HCT116 (cell line): ENCODE data around the gene ACSS2. TPM values are rescaled to one million over a fixed set of nuclear protein-coding genes. Genes with fewer than 3 reads are reported as not detected.

ENCODE experiments used
- ATAC-seq: fragments of 200-7000 bp; cut with Tn5 transposase; 2 replicates; pipeline ENCODE4 v1.9.1; 2020; ENCODE audit warnings: mild to moderate bottlenecking, moderate library complexity
- BruUV-seq: library from RNA; stranded (reverse); fragments of 400-500 nt; replicated peaks from 2 replicates; lab custom pipeline; 2021; lab: Mats Ljungman, UMichigan
- CTCF ChIA-PET: fragments of 300-600 bp; sonication (Branson Sonifier 250); formaldehyde crosslinking; loops from one replicate; lab custom pipeline; 2021; ENCODE audit warnings: antibody characterized with exemption; lab: Charles Lee
- POLR2A ChIA-PET: fragments of 300-600, 350-600 bp; sonication (Branson Sonifier 250); formaldehyde crosslinking; loops from one replicate; lab custom pipeline; 2021; ENCODE audit warnings: antibody characterized with exemption; lab: Charles Lee
- RAD21 ChIA-PET, 2 experiments: fragments of 300-600 bp; sonication (Branson Sonifier 250); formaldehyde crosslinking; loops; one replicate each; lab custom pipeline; 2023; ENCODE audit warnings: low total read pairs in 2 of 2; ENCODE audit not compliant: uncharacterized antibody in 2 of 2, unreplicated experiment in 2 of 2, low non-redundant PET in 1 of 2; lab: Charles Lee
- DNase-seq: peaks from one replicate; pipeline ENCODE4 v3.0.0-alpha.2; 2010; ENCODE audit warnings: low read depth, low spot score
- H2AFZ ChIP-seq: fragments of 200-600 bp; shearing (Covaris generic), sonication (generic); 2 replicates; pipeline ENCODE4 v1.6.1; 2017; ENCODE audit warnings: low read depth, mixed run types, mixed read lengths, antibody characterized with exemption, low read length; ENCODE audit not compliant: poor library complexity, severe bottlenecking
- H3K27ac ChIP-seq: 2 replicates; pipeline ENCODE4 v1.5.1; 2012; ENCODE audit warnings: low read depth, low read length
- H3K27me3 ChIP-seq: fragments of 200-600 bp; sonication (generic); 2 replicates; pipeline ENCODE4 v1.6.1; 2016; ENCODE audit warnings: mixed run types, low read length, mixed read lengths; ENCODE audit not compliant: insufficient read depth
- H3K36me3 ChIP-seq, 2 experiments: fragments of 200-500 bp in 1 of 2; fragments of 200-600 bp in 1 of 2; sonication (Bioruptor generic) in 1 of 2; sonication (generic) in 1 of 2; 2 replicates each; pipeline versions ENCODE4 v1.5.1 to v1.6.1; 2014 to 2016; ENCODE audit warnings: low read length in 2 of 2, inconsistent platforms in 1 of 2, mixed read lengths in 1 of 2, mixed run types in 1 of 2; ENCODE audit not compliant: insufficient read depth in 2 of 2, control insufficient read depth in 1 of 2
- H3K4me1 ChIP-seq, 2 experiments: fragments of 200-600 bp in 1 of 2; sonication (generic) in 1 of 2; 2 replicates each; pipeline versions ENCODE4 v1.5.1 to v1.6.1; 2012 to 2017; ENCODE audit warnings: low read length in 2 of 2, inconsistent platforms in 1 of 2, mild to moderate bottlenecking in 1 of 2, mixed read lengths in 1 of 2, mixed run types in 1 of 2, moderate library complexity in 1 of 2; ENCODE audit not compliant: insufficient read depth in 2 of 2, control insufficient read depth in 1 of 2
- H3K4me2 ChIP-seq: fragments of 200-600 bp; sonication (generic); 2 replicates; pipeline ENCODE4 v1.6.1; 2017; ENCODE audit warnings: mixed run types, low read length, mixed read lengths
- H3K4me3 ChIP-seq, 2 experiments: fragments of 200-600 bp in 1 of 2; sonication (generic) in 1 of 2; replicated peaks in 1 of 2; 2 replicates each; pipeline ENCODE4 v1.5.1; 2011 to 2016; ENCODE audit warnings: low read length in 2 of 2, control low read depth in 1 of 2, low read depth in 1 of 2, mild to moderate bottlenecking in 1 of 2, mixed read lengths in 1 of 2, mixed run types in 1 of 2
- H3K79me2 ChIP-seq: fragments of 200-600 bp; sonication (generic); 2 replicates; pipeline ENCODE4 v1.6.1; 2017; ENCODE audit warnings: mild to moderate bottlenecking, mixed run types, low read length, moderate library complexity, mixed read lengths; ENCODE audit not compliant: insufficient read depth
- H3K9ac ChIP-seq: fragments of 200-600 bp; sonication (generic); 2 replicates; pipeline ENCODE4 v1.6.1; 2016; ENCODE audit warnings: low read length, mixed read lengths
- H3K9me2 ChIP-seq: fragments of 200-600 bp; sonication (generic), shearing (Covaris generic); 2 replicates; pipeline ENCODE4 v1.6.1; 2017; ENCODE audit warnings: mixed run types, mild to moderate bottlenecking, moderate library complexity; ENCODE audit not compliant: insufficient read depth
- H3K9me3 ChIP-seq, 2 experiments: fragments of 200-500 bp in 1 of 2; fragments of 200-600 bp in 1 of 2; sonication (Bioruptor generic) in 1 of 2; sonication (generic) in 1 of 2; 2 replicates each; pipeline ENCODE4 v1.6.1; 2014 to 2017; ENCODE audit warnings: low read length in 2 of 2, mixed read lengths in 2 of 2, inconsistent platforms in 1 of 2, low read depth in 1 of 2, mild to moderate bottlenecking in 1 of 2, mixed run types in 1 of 2, moderate library complexity in 1 of 2; ENCODE audit not compliant: control insufficient read depth in 1 of 2, insufficient read depth in 1 of 2
- H4K20me1 ChIP-seq: fragments of 200-600 bp; sonication (generic), shearing (Covaris generic); 2 replicates; pipeline ENCODE4 v1.6.1; 2017; ENCODE audit warnings: mixed run types, mild to moderate bottlenecking, moderate library complexity; ENCODE audit not compliant: insufficient read depth
- CBX3 ChIP-seq: IDR thresholded peaks from 2 replicates; pipeline ENCODE4 v1.6.1; 2012; ENCODE audit warnings: low read depth
- CTCF ChIP-seq, 3 experiments: fragments of 200-600 bp in 1 of 3; sonication (generic) in 1 of 3; IDR thresholded peaks in 2 of 3; conservative IDR thresholded peaks in 1 of 3; 2 replicates each; pipeline ENCODE4 v1.5.1; 2012 to 2017; ENCODE audit warnings: low read depth in 2 of 3, low read length in 2 of 3, antibody characterized with exemption in 1 of 3, borderline replicate concordance in 1 of 3, control low read depth in 1 of 3, mild to moderate bottlenecking in 1 of 3, mixed read lengths in 1 of 3, mixed run types in 1 of 3, moderate library complexity in 1 of 3; ENCODE audit not compliant: insufficient read depth in 1 of 3
- JUND ChIP-seq: IDR thresholded peaks from 2 replicates; pipeline ENCODE4 v1.6.1; 2012
- POLR2AphosphoS5 ChIP-seq: IDR thresholded peaks from 2 replicates; pipeline ENCODE4 v1.6.1; 2011; ENCODE audit warnings: mild to moderate bottlenecking, low read depth, low read length, moderate library complexity
- REST ChIP-seq: IDR thresholded peaks from 2 replicates; pipeline ENCODE4 v1.6.1; 2012; ENCODE audit warnings: low read depth
- TCF7L2 ChIP-seq: IDR thresholded peaks from 2 replicates; pipeline ENCODE4 v1.7.0; 2011; ENCODE audit warnings: borderline replicate concordance, inconsistent platforms; ENCODE audit not compliant: insufficient read depth, insufficient read length; ENCODE audit errors: extremely low read depth
- YY1 ChIP-seq: IDR thresholded peaks from 2 replicates; pipeline ENCODE4 v1.6.1; 2011; ENCODE audit warnings: low read length, low read depth, moderate library complexity, mild to moderate bottlenecking; ENCODE audit not compliant: insufficient replicate concordance; ENCODE audit errors: extremely low read depth
- ZFX ChIP-seq: fragments of 450-650 bp; IDR thresholded peaks from 2 replicates; pipeline ENCODE4 v1.6.1; 2017
- intact Hi-C: fragments of 100-400 bp; cut with micrococcal nuclease; formaldehyde crosslinking; loops from 2 replicates; pipeline ENCODE4 v1.10.0; 2022
- total RNA-seq: library from RNA; stranded (reverse); gene quantifications from one replicate; pipeline ENCODE4 v1.2.1, GENCODE V29; 2021; ENCODE audit not compliant: unreplicated experiment

ACSS2 gene
- total RNA-seq, 1 experiment from 2014 or later, result 71.7 TPM

- H3K27ac ChIP-seq, result no peak overlapping the region
- POLR2A ChIA-PET, result no interaction called here
- no peak for ATAC-seq
- DNase-seq, result no peak
- H3K9ac ChIP-seq, result no peak overlapping the region
- H3K4me3 ChIP-seq, result no peak overlapping the region
- intact Hi-C loops, result no loop called here
- no peaks in the 10 kb centered on the region for H3K9me2 ChIP-seq
- no peak overlapping the region for H3K4me2 ChIP-seq
- no TSS peak for BruUV-seq
- RAD21 ChIA-PET, result no interaction called here
- no peaks in the 10 kb centered on the region for H3K79me2 ChIP-seq
- peaks cover 3 to 37% of the 10 kb centered on the region in 2 experiments; a peak in 3 of 4 replicates for H3K36me3 ChIP-seq
- H2AFZ ChIP-seq, result no peak overlapping the region
- peaks cover 0 to 6% of the 10 kb centered on the region in 2 experiments; a peak in 2 of 4 replicates for H3K9me3 ChIP-seq
- CTCF ChIA-PET, result no interaction called here
- TF ChIP-seq TCF7L2 (no peak), CTCF (IDR thresholded peaks at IDR 0.05 in 2 of 3, conservative IDR thresholded peaks at IDR 0.05 in 1 of 3; ENCODE audit: borderline replicate concordance in 1 of 3, insufficient read depth in 1 of 3, low read depth in 2 of 3, low read length in 2 of 3) (no peak), POLR2AphosphoS5 (no peak), CBX3 (no peak), YY1 (no peak), REST (no peak), ZFX (no peak), JUND (no peak)
- peaks cover 5 to 10% of the 10 kb centered on the region in 2 experiments for H3K4me1 ChIP-seq
- H4K20me1 ChIP-seq, result no peaks in the 10 kb centered on the region
- H3K27me3 ChIP-seq, result no peaks in the 10 kb centered on the region
These were observed 47.0 kb downstream of the ACSS2 start for GRCh38 chr20:34923414-34923813.
